GM21528 (cell line): ENCODE measurements around the gene DOK7.

Experiments
- ATAC-seq: cut with Tn5 transposase; IDR thresholded peaks from one replicate; pipeline ENCODE4 v1.9.1; 2021; ENCODE audit warnings: mild to moderate bottlenecking, moderate library complexity; ENCODE audit not compliant: unreplicated experiment, low FRiP score

The DOK7 gene

GRCh38 chr4:3485011-3485791 lies 22.1 kb downstream of the DOK7 start:
- no peak for ATAC-seq

GRCh38 chr4:3485886-3486540 lies 22.9 kb downstream of the DOK7 start:
- ATAC-seq, result no peak

- no peak for ATAC-seq
Measured at GRCh38 chr4:3486541-3487540, 23.7 kb downstream of the DOK7 start.

GRCh38 chr4:3487861-3488260 lies 24.8 kb downstream of the DOK7 start:
- ATAC-seq, result no peak

- ATAC-seq, result no peak
Measured at GRCh38 chr4:3488820-3489219, 25.7 kb downstream of the DOK7 start.

GRCh38 chr4:3489451-3489962 lies 26.4 kb downstream of the DOK7 start:
- ATAC-seq, result no peak

GRCh38 chr4:3491681-3492405 lies 28.7 kb downstream of the DOK7 start:
- ATAC-seq, result no peak

GRCh38 chr4:3492741-3493719 lies 29.9 kb downstream of the DOK7 start:
- no peak for ATAC-seq

- no peak for ATAC-seq
Measured at GRCh38 chr4:3493720-3494461, 30.8 kb downstream of the DOK7 start.

- no peak for ATAC-seq
Measured at GRCh38 chr4:3494462-3494871, 31.4 kb downstream of the DOK7 start.

GRCh38 chr4:3495204-3495975 lies 32.3 kb downstream of the DOK7 start:
- ATAC-seq, result no peak

GRCh38 chr4:3496021-3496420 lies 32.9 kb downstream of the DOK7 start:
- ATAC-seq, result no peak

- ATAC-seq, result no peak
Measured at GRCh38 chr4:3497095-3497494, 34.0 kb downstream of the DOK7 start.

GRCh38 chr4:3497523-3498389 lies 34.6 kb downstream of the DOK7 start:
- no peak for ATAC-seq

- ATAC-seq, result no peak
Measured at GRCh38 chr4:3498407-3498806, 35.3 kb downstream of the DOK7 start.

GRCh38 chr4:3498901-3499510 lies 35.9 kb downstream of the DOK7 start:
- no peak for ATAC-seq
